A549 (cell line): ENCODE results near the gene CAND2. TPM values are rescaled to one million over a fixed set of nuclear protein-coding genes. Genes with fewer than 3 reads are reported as not detected.

Source experiments
- ATAC-seq, 2 experiments: fragments of 200-7000 bp in 1 of 2; fragments of >200 bp in 1 of 2; cut with Nextera tagmentation in 1 of 2; cut with Tn5 transposase in 1 of 2; 3 replicates each; pipeline versions ENCODE4 v1.8.0 to v1.9.1; 2018 to 2020; ENCODE audit warnings: mild to moderate bottlenecking in 1 of 2, moderate library complexity in 1 of 2
- CTCF ChIA-PET: fragments of 300-600 bp; sonication (Branson Sonifier 250); formaldehyde crosslinking; extraction: SDS; loops from one replicate; lab custom pipeline; 2021; ENCODE audit warnings: antibody characterized with exemption, inconsistent platforms; lab: Yijun Ruan, JAX
- POLR2A ChIA-PET: fragments of 350-600 bp; formaldehyde crosslinking; extraction: SDS; loops from one replicate; lab custom pipeline; 2021; ENCODE audit warnings: antibody characterized with exemption, inconsistent platforms; lab: Yijun Ruan, JAX
- DNase-seq, 2 experiments: peaks; one replicate each; pipeline versions ENCODE4 v3.0.0 to v3.0.0-alpha.2; 2011 to 2016; ENCODE audit warnings: low read depth in 1 of 2, low spot score in 1 of 2
- FAIRE-seq: peaks from 2 replicates; lab custom pipeline; 2011; peaks lifted over from hg19 to GRCh38; lab: Jason Lieb, UNC
- H3K27ac ChIP-seq, 2 experiments: fragments of >200 bp; sonication (Bioruptor Twin); formaldehyde crosslinking; 3 replicates each; pipeline ENCODE4 v1.5.1; 2016 to 2017
- H3K4me1 ChIP-seq: fragments of >200 bp; sonication (Bioruptor Twin); formaldehyde crosslinking; 3 replicates; pipeline ENCODE4 v1.6.1; 2016
- H3K4me2 ChIP-seq: fragments of >200 bp; sonication (Bioruptor Twin); formaldehyde crosslinking; 3 replicates; pipeline ENCODE4 v1.6.1; 2016
- H3K4me3 ChIP-seq: fragments of >200 bp; sonication (Bioruptor Twin); formaldehyde crosslinking; 3 replicates; pipeline ENCODE4 v1.5.1; 2016
- H3K9me3 ChIP-seq: fragments of >200 bp; sonication (Bioruptor Twin); formaldehyde crosslinking; 3 replicates; pipeline ENCODE4 v1.6.1; 2016
- CHD4 ChIP-seq: fragments of 200-600 bp; sonication (generic); IDR thresholded peaks from 2 replicates; pipeline ENCODE4 v1.6.1; 2016; ENCODE audit warnings: antibody characterized with exemption, mild to moderate bottlenecking, borderline replicate concordance
- FOSB ChIP-seq: fragments of 250-450 bp; sonication (Bioruptor Pico); IDR thresholded peaks from 2 replicates; pipeline ENCODE4 v1.5.0; 2020; ENCODE audit warnings: mild to moderate bottlenecking, moderate library complexity
- FOSL2 ChIP-seq, 2 experiments: fragments of 450-650 bp in 1 of 2; fragments of >200 bp in 1 of 2; sonication (Bioruptor Twin) in 1 of 2; formaldehyde crosslinking; IDR thresholded peaks; 2 replicates each; pipeline versions ENCODE4 v1.5.0 to v1.6.1; 2016 to 2020; ENCODE audit warnings: mild to moderate bottlenecking in 1 of 2, moderate library complexity in 1 of 2
- JUNB ChIP-seq: fragments of >200 bp; sonication (Bioruptor Twin); formaldehyde crosslinking; IDR thresholded peaks from 2 replicates; pipeline ENCODE4 v1.6.1; 2016
- NPAS2 ChIP-seq: fragments of 250-450 bp; sonication (Bioruptor Pico); IDR thresholded peaks from 2 replicates; pipeline ENCODE4 v1.8.0; 2022; ENCODE audit warnings: mild to moderate bottlenecking, moderate library complexity, borderline replicate concordance
- POLR2AphosphoS2 ChIP-seq: conservative IDR thresholded peaks from 2 replicates; pipeline ENCODE4 v1.6.1; 2012; ENCODE audit warnings: low read length, improper control_type of control experiment, inconsistent platforms
- RAD21 ChIP-seq, 2 experiments: fragments of >200 bp in 1 of 2; sonication (Bioruptor Twin) in 1 of 2; formaldehyde crosslinking in 1 of 2; IDR thresholded peaks in 1 of 2; conservative IDR thresholded peaks in 1 of 2; 2 replicates in 1 of 2; 3 replicates in 1 of 2; pipeline ENCODE4 v1.6.1; 2012 to 2018; ENCODE audit warnings: inconsistent platforms in 1 of 2
- ZC3H11A ChIP-seq: fragments of 450-650 bp; IDR thresholded peaks from 2 replicates; pipeline ENCODE4 v1.6.1; 2014; ENCODE audit warnings: antibody characterized with exemption, mild to moderate bottlenecking
- ZNF302 ChIP-seq: fragments of 250-450 bp; sonication (Bioruptor Pico); IDR thresholded peaks from 2 replicates; pipeline ENCODE4 v1.9.0; 2021; ENCODE audit warnings: inconsistent platforms, mild to moderate bottlenecking, moderate library complexity
- WGBS: methylation state at CpG from one replicate; pipeline ENCODE4 v1.1.6; 2017; ENCODE audit errors: missing lambda C conversion rate; 5-methylcytosine and 5-hydroxymethylcytosine counted together
- polyA plus RNA-seq, 4 experiments: library from polyadenylated mRNA; depleted of rRNA in 3 of 4; stranded (reverse); fragments of >200 nt; fragmentation: RNase III in 1 of 4; extraction: RNeasy Plus Mini Kit Qiagen cat#74134 plus additional on column Dnase treatment in 1 of 4; gene quantifications; 2 replicates in 3 of 4; 3 replicates in 1 of 4; pipeline ENCODE4 v1.2.3, GENCODE V29; 2011 to 2017
- TF ChIP-seq, protein P1 (sequence below): fragments of 200-600 bp; sonication (generic); IDR thresholded peaks from 2 replicates; pipeline ENCODE4 v1.6.1; 2016; ENCODE audit warnings: antibody characterized with exemption, mild to moderate bottlenecking, moderate library complexity
- TF ChIP-seq, protein P2 (sequence below): fragments of 450-650 bp; IDR thresholded peaks from 2 replicates; pipeline ENCODE4 v1.6.1; 2014; ENCODE audit warnings: antibody characterized with exemption
- TF ChIP-seq, protein P3 (sequence below): fragments of 150-350 bp; IDR thresholded peaks from 2 replicates; pipeline ENCODE4 v1.6.1; 2014; ENCODE audit warnings: low read depth, mild to moderate bottlenecking, low read length
- TF ChIP-seq, protein P4 (sequence below): IDR thresholded peaks from 2 replicates; pipeline ENCODE4 v1.6.1; 2012
- TF ChIP-seq, protein P5 (sequence below): fragments of >200 bp; sonication (Bioruptor Twin); formaldehyde crosslinking; IDR thresholded peaks from 3 replicates; pipeline ENCODE4 v1.6.1; 2016
- TF ChIP-seq, protein P6 (sequence below): IDR thresholded peaks from 2 replicates; pipeline ENCODE4 v1.6.1; 2012; ENCODE audit warnings: low read depth, borderline replicate concordance

CAND2 gene
- polyA plus RNA-seq, 2 of the 4 experiments (the other 2 are of a cell fraction) = 0.72 to 0.84 TPM

DNA sequence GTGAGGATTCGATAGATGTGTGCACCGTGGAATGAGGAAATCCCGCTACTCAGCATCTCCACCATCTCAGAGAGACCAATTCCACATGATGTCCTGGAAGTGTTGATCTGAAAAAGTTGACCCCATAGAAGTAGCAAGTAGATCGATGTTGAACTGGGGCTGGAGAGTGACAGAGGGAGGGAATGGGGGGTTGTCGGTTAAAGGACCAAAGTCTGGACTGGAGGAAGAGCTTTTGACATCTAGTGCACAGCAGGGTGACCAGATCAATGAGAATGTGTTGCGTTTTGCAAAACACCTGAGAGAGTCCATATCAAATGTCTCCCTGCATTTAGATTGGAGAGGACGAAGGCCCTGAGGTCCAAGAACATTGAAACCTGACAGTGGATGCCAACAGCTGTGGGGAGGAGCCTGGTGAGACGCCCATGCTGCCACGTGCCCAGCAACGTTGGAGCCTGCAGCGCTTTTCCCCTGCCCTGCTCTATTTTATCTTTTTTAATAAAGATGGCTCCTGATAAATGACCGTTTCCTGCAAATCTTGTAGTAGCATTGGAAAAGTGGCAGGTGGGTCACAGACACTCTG is 75.0 kb downstream of the CAND2 start:
- ATAC-seq (no peak), FAIRE-seq (no peak), DNase-seq (no peak)
- Histone ChIP-seq H3K4me3 (no peak overlapping the region), H3K27ac (no peak overlapping the region), H3K4me2 (no peak overlapping the region), H3K4me1 (peaks cover 7% of the 10 kb centered on the region; the same call in 2 of the 3 replicates), H3K9me3 (no peaks in the 10 kb centered on the region)
- POLR2A ChIA-PET = no interaction called here
- TF ChIP-seq, protein P1, sequence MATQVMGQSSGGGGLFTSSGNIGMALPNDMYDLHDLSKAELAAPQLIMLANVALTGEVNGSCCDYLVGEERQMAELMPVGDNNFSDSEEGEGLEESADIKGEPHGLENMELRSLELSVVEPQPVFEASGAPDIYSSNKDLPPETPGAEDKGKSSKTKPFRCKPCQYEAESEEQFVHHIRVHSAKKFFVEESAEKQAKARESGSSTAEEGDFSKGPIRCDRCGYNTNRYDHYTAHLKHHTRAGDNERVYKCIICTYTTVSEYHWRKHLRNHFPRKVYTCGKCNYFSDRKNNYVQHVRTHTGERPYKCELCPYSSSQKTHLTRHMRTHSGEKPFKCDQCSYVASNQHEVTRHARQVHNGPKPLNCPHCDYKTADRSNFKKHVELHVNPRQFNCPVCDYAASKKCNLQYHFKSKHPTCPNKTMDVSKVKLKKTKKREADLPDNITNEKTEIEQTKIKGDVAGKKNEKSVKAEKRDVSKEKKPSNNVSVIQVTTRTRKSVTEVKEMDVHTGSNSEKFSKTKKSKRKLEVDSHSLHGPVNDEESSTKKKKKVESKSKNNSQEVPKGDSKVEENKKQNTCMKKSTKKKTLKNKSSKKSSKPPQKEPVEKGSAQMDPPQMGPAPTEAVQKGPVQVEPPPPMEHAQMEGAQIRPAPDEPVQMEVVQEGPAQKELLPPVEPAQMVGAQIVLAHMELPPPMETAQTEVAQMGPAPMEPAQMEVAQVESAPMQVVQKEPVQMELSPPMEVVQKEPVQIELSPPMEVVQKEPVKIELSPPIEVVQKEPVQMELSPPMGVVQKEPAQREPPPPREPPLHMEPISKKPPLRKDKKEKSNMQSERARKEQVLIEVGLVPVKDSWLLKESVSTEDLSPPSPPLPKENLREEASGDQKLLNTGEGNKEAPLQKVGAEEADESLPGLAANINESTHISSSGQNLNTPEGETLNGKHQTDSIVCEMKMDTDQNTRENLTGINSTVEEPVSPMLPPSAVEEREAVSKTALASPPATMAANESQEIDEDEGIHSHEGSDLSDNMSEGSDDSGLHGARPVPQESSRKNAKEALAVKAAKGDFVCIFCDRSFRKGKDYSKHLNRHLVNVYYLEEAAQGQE = no peak
- TF ChIP-seq POLR2AphosphoS2 (no peak), NPAS2 (CRISPR knock-in tag) (no peak), CHD4 (no peak), ZC3H11A (no peak), FOSL2 (IDR thresholded peaks at IDR 0.05) (no peak), FOSL2 (CRISPR knock-in tag; IDR thresholded peaks at IDR 0.05) (no peak), RAD21 (conservative IDR thresholded peaks at IDR 0.05 in 1 of 2, IDR thresholded peaks at IDR 0.05 in 1 of 2) (no peak), JUNB (no peak), FOSB (CRISPR knock-in tag) (no peak), ZNF302 (no peak)
- TF ChIP-seq, protein P2, sequence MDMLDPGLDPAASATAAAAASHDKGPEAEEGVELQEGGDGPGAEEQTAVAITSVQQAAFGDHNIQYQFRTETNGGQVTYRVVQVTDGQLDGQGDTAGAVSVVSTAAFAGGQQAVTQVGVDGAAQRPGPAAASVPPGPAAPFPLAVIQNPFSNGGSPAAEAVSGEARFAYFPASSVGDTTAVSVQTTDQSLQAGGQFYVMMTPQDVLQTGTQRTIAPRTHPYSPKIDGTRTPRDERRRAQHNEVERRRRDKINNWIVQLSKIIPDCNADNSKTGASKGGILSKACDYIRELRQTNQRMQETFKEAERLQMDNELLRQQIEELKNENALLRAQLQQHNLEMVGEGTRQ = no peak
- TF ChIP-seq, protein P3, sequence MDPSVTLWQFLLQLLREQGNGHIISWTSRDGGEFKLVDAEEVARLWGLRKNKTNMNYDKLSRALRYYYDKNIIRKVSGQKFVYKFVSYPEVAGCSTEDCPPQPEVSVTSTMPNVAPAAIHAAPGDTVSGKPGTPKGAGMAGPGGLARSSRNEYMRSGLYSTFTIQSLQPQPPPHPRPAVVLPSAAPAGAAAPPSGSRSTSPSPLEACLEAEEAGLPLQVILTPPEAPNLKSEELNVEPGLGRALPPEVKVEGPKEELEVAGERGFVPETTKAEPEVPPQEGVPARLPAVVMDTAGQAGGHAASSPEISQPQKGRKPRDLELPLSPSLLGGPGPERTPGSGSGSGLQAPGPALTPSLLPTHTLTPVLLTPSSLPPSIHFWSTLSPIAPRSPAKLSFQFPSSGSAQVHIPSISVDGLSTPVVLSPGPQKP = no peak
- TF ChIP-seq, protein P4, sequence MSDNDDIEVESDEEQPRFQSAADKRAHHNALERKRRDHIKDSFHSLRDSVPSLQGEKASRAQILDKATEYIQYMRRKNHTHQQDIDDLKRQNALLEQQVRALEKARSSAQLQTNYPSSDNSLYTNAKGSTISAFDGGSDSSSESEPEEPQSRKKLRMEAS = no peak
- TF ChIP-seq, protein P5, sequence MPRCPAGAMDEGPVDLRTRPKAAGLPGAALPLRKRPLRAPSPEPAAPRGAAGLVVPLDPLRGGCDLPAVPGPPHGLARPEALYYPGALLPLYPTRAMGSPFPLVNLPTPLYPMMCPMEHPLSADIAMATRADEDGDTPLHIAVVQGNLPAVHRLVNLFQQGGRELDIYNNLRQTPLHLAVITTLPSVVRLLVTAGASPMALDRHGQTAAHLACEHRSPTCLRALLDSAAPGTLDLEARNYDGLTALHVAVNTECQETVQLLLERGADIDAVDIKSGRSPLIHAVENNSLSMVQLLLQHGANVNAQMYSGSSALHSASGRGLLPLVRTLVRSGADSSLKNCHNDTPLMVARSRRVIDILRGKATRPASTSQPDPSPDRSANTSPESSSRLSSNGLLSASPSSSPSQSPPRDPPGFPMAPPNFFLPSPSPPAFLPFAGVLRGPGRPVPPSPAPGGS = no peak
- TF ChIP-seq, protein P6, sequence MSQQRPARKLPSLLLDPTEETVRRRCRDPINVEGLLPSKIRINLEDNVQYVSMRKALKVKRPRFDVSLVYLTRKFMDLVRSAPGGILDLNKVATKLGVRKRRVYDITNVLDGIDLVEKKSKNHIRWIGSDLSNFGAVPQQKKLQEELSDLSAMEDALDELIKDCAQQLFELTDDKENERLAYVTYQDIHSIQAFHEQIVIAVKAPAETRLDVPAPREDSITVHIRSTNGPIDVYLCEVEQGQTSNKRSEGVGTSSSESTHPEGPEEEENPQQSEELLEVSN = no peak
- WGBS = 67% methylated on average over 12 of the region's 12 CpGs
- CTCF ChIA-PET = interaction anchor here (1.2 to 10.6 kb wide), 4 partner anchors 9 to 124 kb away, joined by 3 to 90 read pairs (median 3); no protein-coding TSS in a partner anchor
